GM21528 (cell line): ENCODE results near the gene KCNMB3.
A peak's percentile ranks its signal among the peaks of the same experiment; 100 is the strongest.
"Not testable (repeated sequence)": the region's sequence is repeated elsewhere in the genome, so short reads cannot be mapped to it uniquely, and the experiment has no call there.

Experiments used
- ATAC-seq: cut with Tn5 transposase; IDR thresholded peaks from one replicate; pipeline ENCODE4 v1.9.1; 2021; ENCODE audit warnings: mild to moderate bottlenecking, moderate library complexity; ENCODE audit not compliant: unreplicated experiment, low FRiP score

KCNMB3 gene

DNA sequence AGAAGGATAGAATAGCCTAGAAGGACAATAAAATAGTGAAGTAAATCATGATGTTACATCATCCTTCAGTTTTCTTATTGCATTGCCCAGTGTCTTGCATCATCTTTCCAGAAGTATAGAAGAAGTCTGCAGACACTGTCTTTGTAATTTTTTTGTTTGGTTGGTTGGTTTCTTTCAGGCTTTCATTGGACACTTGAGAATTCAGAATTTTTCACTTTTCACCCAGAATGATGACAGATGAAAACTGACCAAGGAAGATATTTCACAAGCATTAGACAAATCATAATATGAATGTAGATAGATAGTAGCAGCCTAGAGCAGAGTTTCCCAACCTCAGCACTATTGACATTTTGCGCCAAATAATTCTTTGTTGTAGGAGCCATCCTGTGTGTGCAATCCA lies 35.4 kb downstream of the KCNMB3 start:
- not testable (repeated sequence) for ATAC-seq

DNA sequence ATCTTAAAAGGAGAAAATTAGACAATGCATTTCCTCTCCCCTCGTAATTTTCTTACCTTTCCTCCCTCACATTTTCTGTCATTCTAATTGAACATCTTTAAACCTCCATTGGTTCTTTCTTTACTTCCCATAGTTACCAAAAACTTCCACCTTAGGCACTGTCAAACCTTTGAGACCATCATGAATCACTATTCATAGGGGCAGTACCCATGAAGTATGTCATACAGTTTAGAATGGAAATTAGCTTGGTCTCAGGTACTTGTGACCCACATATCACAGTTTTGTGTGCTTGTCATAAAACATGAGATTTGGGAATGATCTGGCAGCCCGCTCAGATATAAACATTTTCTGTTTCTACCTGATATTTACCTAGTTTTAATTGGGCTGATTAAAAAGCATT lies 50.1 kb downstream of the KCNMB3 start:
- no peak for ATAC-seq

DNA sequence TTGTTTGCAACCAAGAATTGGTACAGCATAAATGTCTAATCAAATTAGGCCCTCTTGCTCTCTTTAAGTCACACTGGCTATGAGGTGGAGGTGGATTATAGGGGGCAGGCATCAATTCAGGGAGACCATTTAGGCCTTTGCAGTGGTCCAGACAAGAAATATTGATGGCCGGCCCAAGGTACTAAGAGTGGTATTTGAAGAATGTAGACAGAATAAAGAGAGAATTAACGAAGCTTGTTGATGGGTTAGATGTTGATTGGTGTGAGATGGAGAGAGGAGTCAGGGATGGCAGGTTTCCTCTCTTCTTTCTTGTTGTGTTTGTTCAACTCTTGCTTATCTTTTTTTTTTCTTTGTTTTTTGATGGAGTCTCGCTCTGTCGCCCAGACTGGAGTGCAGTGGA lies 54.2 kb downstream of the KCNMB3 start:
- no peak for ATAC-seq

DNA sequence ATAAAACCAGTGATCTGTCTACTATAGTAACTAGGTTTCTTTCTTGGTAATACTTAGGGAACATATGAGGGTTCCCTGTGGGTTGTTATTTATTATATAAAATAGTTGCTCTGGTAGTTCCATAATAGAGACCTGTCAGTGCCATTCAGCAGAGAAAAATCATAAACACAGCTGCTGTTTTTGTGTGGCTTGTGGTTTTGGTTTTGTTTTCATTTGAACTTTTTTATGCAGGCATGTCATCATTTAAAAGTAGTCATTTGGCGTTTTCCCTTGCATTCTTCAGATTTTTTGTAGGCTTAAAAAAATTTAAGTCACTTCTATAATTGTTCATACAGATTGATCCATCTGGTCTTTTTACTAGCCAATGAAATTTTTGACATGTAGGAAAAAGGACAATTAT lies 54.8 kb downstream of the KCNMB3 start:
- ATAC-seq: peak; percentile 89

DNA sequence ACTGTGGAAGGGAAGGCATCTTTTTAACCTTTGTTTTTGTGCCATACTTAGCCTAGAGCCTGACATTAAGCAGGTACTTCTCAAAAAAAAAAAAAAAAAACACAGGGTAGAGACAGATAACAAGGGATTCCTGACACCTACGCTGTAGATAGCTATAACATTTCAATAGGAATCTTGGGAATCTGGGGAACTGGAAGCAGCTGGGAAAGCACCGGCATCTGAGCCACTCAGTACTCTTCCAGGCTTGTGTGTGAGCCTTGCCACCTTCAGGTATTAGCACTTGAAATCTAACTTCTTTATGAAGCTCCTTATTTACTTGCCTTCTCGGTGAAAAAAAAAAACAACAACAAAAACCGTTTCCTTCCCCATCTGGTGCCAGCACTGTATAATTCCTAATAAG lies 56.0 kb downstream of the KCNMB3 start:
- ATAC-seq: no peak
